PFSK-1 (cell line): ENCODE data around the gene CD5L.

Experiments used
- FOXP2 ChIP-seq: optimal IDR thresholded peaks from 2 replicates; pipeline ENCODE3; 2011; ENCODE audit warnings: borderline replicate concordance, control low read depth, inconsistent platforms; ENCODE audit not compliant: insufficient read depth; ENCODE audit errors: extremely low read length, extremely low read depth
- POLR2AphosphoS5 ChIP-seq: IDR thresholded peaks from 2 replicates; pipeline ENCODE4 v1.6.1; 2012; ENCODE audit warnings: low read depth, mild to moderate bottlenecking, control low read depth, low read length, moderate library complexity
- SIN3A ChIP-seq: IDR thresholded peaks from 2 replicates; pipeline ENCODE4 v1.6.1; 2012; ENCODE audit warnings: mild to moderate bottlenecking, low read length, moderate library complexity, borderline replicate concordance; ENCODE audit not compliant: insufficient read depth
- TAF1 ChIP-seq: IDR thresholded peaks from 2 replicates; pipeline ENCODE4 v1.6.1; 2012; ENCODE audit warnings: low read length, control low read depth, borderline replicate concordance; ENCODE audit not compliant: insufficient read depth
- TF ChIP-seq, protein P1 (sequence below), 2 experiments: IDR thresholded peaks; 2 replicates each; pipeline versions ENCODE4 v1.6.1 to v1.8.0; 2011 to 2012; ENCODE audit warnings: low read depth in 2 of 2, low read length in 2 of 2, control low read depth in 1 of 2, inconsistent platforms in 1 of 2, mild to moderate bottlenecking in 1 of 2, moderate library complexity in 1 of 2; ENCODE audit not compliant: insufficient read depth in 1 of 2

CD5L gene

GRCh38 chr1:157785248-157785647 is 56.4 kb downstream of the CD5L start:
- TF ChIP-seq, protein P1, sequence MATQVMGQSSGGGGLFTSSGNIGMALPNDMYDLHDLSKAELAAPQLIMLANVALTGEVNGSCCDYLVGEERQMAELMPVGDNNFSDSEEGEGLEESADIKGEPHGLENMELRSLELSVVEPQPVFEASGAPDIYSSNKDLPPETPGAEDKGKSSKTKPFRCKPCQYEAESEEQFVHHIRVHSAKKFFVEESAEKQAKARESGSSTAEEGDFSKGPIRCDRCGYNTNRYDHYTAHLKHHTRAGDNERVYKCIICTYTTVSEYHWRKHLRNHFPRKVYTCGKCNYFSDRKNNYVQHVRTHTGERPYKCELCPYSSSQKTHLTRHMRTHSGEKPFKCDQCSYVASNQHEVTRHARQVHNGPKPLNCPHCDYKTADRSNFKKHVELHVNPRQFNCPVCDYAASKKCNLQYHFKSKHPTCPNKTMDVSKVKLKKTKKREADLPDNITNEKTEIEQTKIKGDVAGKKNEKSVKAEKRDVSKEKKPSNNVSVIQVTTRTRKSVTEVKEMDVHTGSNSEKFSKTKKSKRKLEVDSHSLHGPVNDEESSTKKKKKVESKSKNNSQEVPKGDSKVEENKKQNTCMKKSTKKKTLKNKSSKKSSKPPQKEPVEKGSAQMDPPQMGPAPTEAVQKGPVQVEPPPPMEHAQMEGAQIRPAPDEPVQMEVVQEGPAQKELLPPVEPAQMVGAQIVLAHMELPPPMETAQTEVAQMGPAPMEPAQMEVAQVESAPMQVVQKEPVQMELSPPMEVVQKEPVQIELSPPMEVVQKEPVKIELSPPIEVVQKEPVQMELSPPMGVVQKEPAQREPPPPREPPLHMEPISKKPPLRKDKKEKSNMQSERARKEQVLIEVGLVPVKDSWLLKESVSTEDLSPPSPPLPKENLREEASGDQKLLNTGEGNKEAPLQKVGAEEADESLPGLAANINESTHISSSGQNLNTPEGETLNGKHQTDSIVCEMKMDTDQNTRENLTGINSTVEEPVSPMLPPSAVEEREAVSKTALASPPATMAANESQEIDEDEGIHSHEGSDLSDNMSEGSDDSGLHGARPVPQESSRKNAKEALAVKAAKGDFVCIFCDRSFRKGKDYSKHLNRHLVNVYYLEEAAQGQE (IDR thresholded peaks at IDR 0.05; ENCODE audit: insufficient read depth in 1 of 2, low read depth in 2 of 2, low read length in 2 of 2), result no peak
- TF ChIP-seq FOXP2 (no peak), TAF1 (no peak), POLR2AphosphoS5 (no peak), SIN3A (no peak)

DNA sequence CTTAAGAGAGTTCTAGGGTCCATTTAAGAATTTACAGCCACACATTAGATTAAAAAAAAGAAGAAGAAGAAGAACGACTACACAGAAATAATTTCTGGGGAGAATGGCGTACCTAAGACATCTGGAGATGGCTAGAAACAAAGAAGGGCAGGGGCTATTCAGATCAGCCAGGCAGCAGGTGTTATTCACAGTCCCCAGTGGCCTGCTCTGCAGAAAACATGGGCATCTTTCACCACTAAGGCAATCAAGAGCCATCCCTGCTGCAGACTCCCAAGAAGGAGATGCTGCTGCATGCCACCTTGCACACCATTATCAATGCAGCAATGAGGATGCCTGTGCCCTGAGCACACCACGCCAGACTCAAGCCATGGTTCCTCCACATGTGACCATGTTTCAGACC is 56.8 kb downstream of the CD5L start:
- TF ChIP-seq FOXP2 (no peak), SIN3A (no peak), TAF1 (no peak)
- TF ChIP-seq, protein P1 (IDR thresholded peaks at IDR 0.05; ENCODE audit: insufficient read depth in 1 of 2, low read depth in 2 of 2, low read length in 2 of 2), result no peak

DNA sequence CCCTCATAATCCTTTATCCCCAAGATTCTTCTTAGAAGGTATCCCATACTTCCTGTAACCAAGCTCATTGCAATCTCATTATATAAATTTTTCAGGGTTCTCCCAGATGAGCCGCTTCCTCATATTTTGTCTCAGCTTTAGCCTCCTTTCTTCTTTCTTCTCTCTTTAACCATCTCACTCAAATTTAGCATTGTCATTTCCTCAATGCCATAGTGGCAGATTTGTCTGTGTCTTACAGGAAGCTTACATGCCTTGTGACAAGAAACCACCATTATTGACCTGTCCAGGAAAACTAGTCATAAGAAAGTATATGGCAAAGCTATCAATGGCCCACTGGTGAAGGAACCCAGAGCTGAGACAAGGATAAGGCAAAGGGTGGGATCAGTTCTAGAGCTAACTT is 58.7 kb downstream of the CD5L start:
- TF ChIP-seq TAF1 (no peak), POLR2AphosphoS5 (no peak), FOXP2 (no peak), SIN3A (no peak)
- TF ChIP-seq, protein P1 (IDR thresholded peaks at IDR 0.05; ENCODE audit: insufficient read depth in 1 of 2, low read depth in 2 of 2, low read length in 2 of 2), result no peak

- no peak for TF ChIP-seq POLR2AphosphoS5
- no peak for TF ChIP-seq FOXP2
- TF ChIP-seq TAF1, result no peak
- TF ChIP-seq, protein P1 (IDR thresholded peaks at IDR 0.05; ENCODE audit: insufficient read depth in 1 of 2, low read depth in 2 of 2, low read length in 2 of 2), result no peak
- no peak for TF ChIP-seq SIN3A
Measured at GRCh38 chr1:157781048-157781447, 60.6 kb downstream of the CD5L start.
